Measurements from ENCODE around the gene STARD8.

DNA sequence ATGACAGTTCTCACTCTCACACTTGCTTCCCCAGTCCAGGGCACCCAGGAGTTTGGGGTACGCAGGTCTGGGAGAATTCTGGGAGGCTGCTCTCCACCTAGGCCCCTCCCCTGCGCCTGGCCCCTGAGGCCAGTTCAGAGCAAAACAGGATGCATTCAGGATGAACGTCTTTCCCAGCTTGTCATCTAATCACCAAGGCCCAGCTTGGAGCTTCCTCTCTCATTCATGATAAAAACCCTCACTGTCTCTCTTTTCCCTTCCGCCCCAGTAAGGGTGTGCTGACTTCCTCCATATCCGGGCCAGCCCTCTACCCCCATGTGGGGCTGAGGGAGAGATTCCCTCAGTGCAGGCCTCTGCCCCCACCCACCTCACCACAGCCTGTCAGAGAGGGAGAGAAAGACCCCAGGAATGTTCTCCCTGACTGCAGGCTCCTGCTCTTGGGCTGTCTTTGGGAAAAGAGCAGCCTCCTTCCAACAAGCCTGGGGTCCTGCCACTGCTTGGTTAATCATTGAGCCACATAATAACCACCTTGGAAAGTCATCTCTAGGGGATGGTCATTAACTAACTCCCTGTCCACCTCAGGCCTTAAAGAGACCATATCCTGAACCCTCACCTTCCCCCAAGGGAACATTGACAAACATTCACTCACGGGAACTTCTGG lies 50.1 kb downstream of the STARD8 start:
- TF ChIP-seq EZH2 (IDR thresholded peaks at IDR 0.05; ENCODE audit: borderline replicate concordance, low read depth, low read length, poor library complexity, severe bottlenecking) = no peak
- TF ChIP-seq, protein P1, sequence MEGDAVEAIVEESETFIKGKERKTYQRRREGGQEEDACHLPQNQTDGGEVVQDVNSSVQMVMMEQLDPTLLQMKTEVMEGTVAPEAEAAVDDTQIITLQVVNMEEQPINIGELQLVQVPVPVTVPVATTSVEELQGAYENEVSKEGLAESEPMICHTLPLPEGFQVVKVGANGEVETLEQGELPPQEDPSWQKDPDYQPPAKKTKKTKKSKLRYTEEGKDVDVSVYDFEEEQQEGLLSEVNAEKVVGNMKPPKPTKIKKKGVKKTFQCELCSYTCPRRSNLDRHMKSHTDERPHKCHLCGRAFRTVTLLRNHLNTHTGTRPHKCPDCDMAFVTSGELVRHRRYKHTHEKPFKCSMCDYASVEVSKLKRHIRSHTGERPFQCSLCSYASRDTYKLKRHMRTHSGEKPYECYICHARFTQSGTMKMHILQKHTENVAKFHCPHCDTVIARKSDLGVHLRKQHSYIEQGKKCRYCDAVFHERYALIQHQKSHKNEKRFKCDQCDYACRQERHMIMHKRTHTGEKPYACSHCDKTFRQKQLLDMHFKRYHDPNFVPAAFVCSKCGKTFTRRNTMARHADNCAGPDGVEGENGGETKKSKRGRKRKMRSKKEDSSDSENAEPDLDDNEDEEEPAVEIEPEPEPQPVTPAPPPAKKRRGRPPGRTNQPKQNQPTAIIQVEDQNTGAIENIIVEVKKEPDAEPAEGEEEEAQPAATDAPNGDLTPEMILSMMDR (conservative IDR thresholded peaks at IDR 0.05; ENCODE audit: low read depth, low read length) = no peak
